Body of pancreas (tissue), 4 donors: ENCODE measurements around the gene EP400. TPM values are rescaled to one million over a fixed set of nuclear protein-coding genes. Genes with fewer than 3 reads are reported as not detected.

Source experiments
- ATAC-seq: fragments of 150-250 bp; one replicate; pipeline ENCODE4 v1.9.1; 2016
- DNase-seq, 4 donors: peaks; one replicate each; pipeline ENCODE4 v3.0.0-alpha.2; 2019
- H3K27ac ChIP-seq, 4 donors: fragments of 200-600 bp; sonication (generic); 1 replicate in 3 of 4; 2 replicates in 1 of 4; pipeline versions ENCODE4 v1.5.1 to v1.6.1; 2016 to 2019; ENCODE audit warnings: mild to moderate bottlenecking in 1 of 4, mixed read lengths in 1 of 4, moderate library complexity in 1 of 4
- H3K27me3 ChIP-seq, 2 donors: fragments of 200-600 bp; sonication (generic); one replicate each; pipeline ENCODE4 v1.6.0; 2016; ENCODE audit warnings: mild to moderate bottlenecking in 1 of 2
- H3K36me3 ChIP-seq, 2 donors: fragments of 200-600 bp; sonication (generic); replicated peaks in 1 of 2; 2 replicates each; pipeline ENCODE4 v1.5.1; 2016; ENCODE audit warnings: low read depth in 2 of 2; ENCODE audit not compliant: insufficient read depth in 1 of 2
- H3K4me1 ChIP-seq: fragments of 200-600 bp; sonication (generic); one replicate; pipeline ENCODE4 v1.6.0; 2016
- H3K4me3 ChIP-seq, 2 donors: fragments of 200-600 bp; sonication (generic); 1 replicate in 1 of 2; 2 replicates in 1 of 2; pipeline ENCODE4 v1.5.1; 2016 to 2019
- H3K9me3 ChIP-seq, 3 donors: fragments of 200-600 bp; sonication (generic); 1 replicate in 2 of 3; 2 replicates in 1 of 3; pipeline ENCODE4 v1.5.1; 2016
- CTCF ChIP-seq, 7 experiments: fragments of 450-650 bp in 4 of 7; fragments of 200-600 bp in 3 of 7; sonication (generic) in 3 of 7; IDR thresholded peaks; one replicate each; pipeline ENCODE4 v1.5.1; 2016 to 2019; ENCODE audit warnings: antibody characterized with exemption in 7 of 7
- POLR2A ChIP-seq, 3 donors: fragments of 450-650 bp; IDR thresholded peaks; one replicate each; pipeline ENCODE4 v1.6.1; 2016; ENCODE audit warnings: antibody characterized with exemption in 3 of 3, mild to moderate bottlenecking in 2 of 3
- WGBS, 2 donors: methylation state at CpG; one replicate each; pipeline ENCODE4 v1.1.5; 2017; 5-methylcytosine and 5-hydroxymethylcytosine counted together
- intact Hi-C: fragments of 100-400 bp; cut with DNase I; formaldehyde crosslinking; loops from one replicate; pipeline ENCODE4 v1.15.1; 2023
- total RNA-seq, 2 donors: library from RNA; depleted of rRNA; stranded (reverse); fragments of >200 nt; gene quantifications; one replicate each; pipeline ENCODE4 v1.1.0, GENCODE V29; 2016

The EP400 gene
- total RNA-seq, 2 donors from 2014 or later: 20.5 to 22.4 TPM

- intact Hi-C loops: no loop called here
- 0% methylated on average over 64 of the region's 87 CpGs; no CpG with 5 or more reads in 1 of the 2 donors for WGBS, 2 donors
- ATAC-seq: no peak
- TF ChIP-seq POLR2A (IDR thresholded peaks at IDR 0.05) (peak in 1 of 3 donors; percentile 11), CTCF (IDR thresholded peaks at IDR 0.05) (no peak)
- no peaks in the 10 kb centered on the region for H3K27me3 ChIP-seq
- no peaks in the 10 kb centered on the region for H3K9me3 ChIP-seq
- peaks cover 14% of the 10 kb centered on the region for H3K4me1 ChIP-seq
- DNase-seq: peak in 2 of 4 donors; percentile 27 to 40
- H3K36me3 ChIP-seq: peaks cover 9 to 18% of the 10 kb centered on the region in 2 donors
- peak overlapping the region in 3 of 4 donors; percentile 3 to 86 (median 78) for H3K27ac ChIP-seq
- H3K4me3 ChIP-seq: peak overlapping the region; percentile 69 to 97
Measured at GRCh38 chr12:131929581-131930456, 19.9 kb upstream of the EP400 start.

DNA sequence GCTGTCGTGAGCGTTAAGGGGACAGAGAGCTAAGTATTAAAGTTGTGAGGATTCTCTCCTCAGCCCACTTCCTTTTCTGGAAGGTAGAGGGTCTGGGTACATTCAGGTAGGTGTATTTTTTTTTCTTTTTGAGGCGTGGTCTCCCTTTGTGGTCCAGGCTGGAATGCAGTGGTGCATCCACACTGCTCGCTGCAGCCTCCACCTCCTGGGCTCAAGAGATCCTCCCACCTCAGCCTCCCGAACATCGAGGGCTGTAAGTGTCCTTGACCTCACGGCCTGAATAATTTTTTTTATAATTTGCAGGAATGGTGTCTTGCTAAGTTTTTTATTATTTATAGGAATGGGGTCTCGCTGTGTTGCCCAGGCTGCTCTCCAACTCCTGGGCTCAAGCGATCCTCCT, 19.2 kb upstream of the EP400 start:
- ATAC-seq: no peak
- TF ChIP-seq POLR2A (IDR thresholded peaks at IDR 0.05): no peak
- no peak for TF ChIP-seq CTCF (IDR thresholded peaks at IDR 0.05)
- H3K27ac ChIP-seq: no peak overlapping the region
- peaks cover 14% of the 10 kb centered on the region for H3K4me1 ChIP-seq
- H3K27me3 ChIP-seq: no peaks in the 10 kb centered on the region
- intact Hi-C loops: no loop called here
- 75 to 79% methylated on average over 9 of the region's 9 CpGs for WGBS, 2 donors
- DNase-seq: no peak
- H3K36me3 ChIP-seq: peaks cover 9 to 18% of the 10 kb centered on the region in 2 donors
- no peaks in the 10 kb centered on the region for H3K9me3 ChIP-seq
- peak overlapping the region in 1 of 2 donors; percentile 97 for H3K4me3 ChIP-seq

- H3K9me3 ChIP-seq: no peaks in the 10 kb centered on the region
- no peak for TF ChIP-seq CTCF (IDR thresholded peaks at IDR 0.05)
- TF ChIP-seq POLR2A (IDR thresholded peaks at IDR 0.05): no peak
- H3K27ac ChIP-seq: no peak overlapping the region
- peaks cover 13% of the 10 kb centered on the region for H3K4me1 ChIP-seq
- H3K27me3 ChIP-seq: no peaks in the 10 kb centered on the region
- WGBS, 2 donors: 88 to 93% methylated on average over 7 to 8 of the region's 8 CpGs
- intact Hi-C loops: no loop called here
- H3K36me3 ChIP-seq: peaks cover 9 to 20% of the 10 kb centered on the region in 2 donors
- DNase-seq (no peak), ATAC-seq (no peak)
- no peak overlapping the region for H3K4me3 ChIP-seq
Measured at GRCh38 chr12:131933387-131933786, 16.4 kb upstream of the EP400 start.

DNA sequence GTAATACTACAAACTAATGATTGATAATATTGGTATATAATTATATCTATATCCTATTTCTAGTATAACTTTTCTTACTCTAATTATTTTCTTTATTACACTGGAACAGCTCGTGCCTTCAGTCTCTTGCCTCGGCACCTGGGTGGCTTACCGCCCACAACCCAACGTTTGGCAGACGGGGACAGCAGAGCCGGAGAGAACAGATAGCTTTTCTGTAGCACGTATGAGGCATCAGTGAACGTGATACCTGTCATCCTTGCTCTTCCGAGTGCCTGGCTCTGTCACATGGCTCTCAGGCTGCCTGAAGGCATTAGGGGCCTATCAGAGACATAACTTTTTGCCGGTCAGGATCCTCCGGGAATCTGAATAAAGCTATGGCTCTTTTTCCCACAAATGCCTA, 15.2 kb upstream of the EP400 start:
- H3K27ac ChIP-seq: no peak overlapping the region
- intact Hi-C loops: no loop called here
- no peaks in the 10 kb centered on the region for H3K9me3 ChIP-seq
- no peak for DNase-seq
- no peak for ATAC-seq
- peaks cover 9 to 23% of the 10 kb centered on the region in 2 donors for H3K36me3 ChIP-seq
- H3K27me3 ChIP-seq: no peaks in the 10 kb centered on the region
- TF ChIP-seq POLR2A (IDR thresholded peaks at IDR 0.05) (no peak), CTCF (IDR thresholded peaks at IDR 0.05) (no peak)
- 88% methylated on average over 11 of the region's 11 CpGs for WGBS, 2 donors
- no peak overlapping the region for H3K4me3 ChIP-seq
- H3K4me1 ChIP-seq: peaks cover 10% of the 10 kb centered on the region
